ENCODE results near the gene AGAP4.
"Not testable (repeated sequence)": the region's sequence is repeated elsewhere in the genome, so short reads cannot be mapped to it uniquely, and the experiment has no call there.

Gene AGAP4

GRCh38 chr10:45789991-45790390, 57.3 kb downstream of the AGAP4 start:
- DNase-seq, result not testable (repeated sequence)

- DNase-seq, result not testable (repeated sequence)
Observed at GRCh38 chr10:45787212-45787741, 60.0 kb downstream of the AGAP4 start.

GRCh38 chr10:45786217-45786616, 61.1 kb downstream of the AGAP4 start:
- not testable (repeated sequence) for DNase-seq
